ENCODE results near the gene CFAP70.

Gene CFAP70

DNA sequence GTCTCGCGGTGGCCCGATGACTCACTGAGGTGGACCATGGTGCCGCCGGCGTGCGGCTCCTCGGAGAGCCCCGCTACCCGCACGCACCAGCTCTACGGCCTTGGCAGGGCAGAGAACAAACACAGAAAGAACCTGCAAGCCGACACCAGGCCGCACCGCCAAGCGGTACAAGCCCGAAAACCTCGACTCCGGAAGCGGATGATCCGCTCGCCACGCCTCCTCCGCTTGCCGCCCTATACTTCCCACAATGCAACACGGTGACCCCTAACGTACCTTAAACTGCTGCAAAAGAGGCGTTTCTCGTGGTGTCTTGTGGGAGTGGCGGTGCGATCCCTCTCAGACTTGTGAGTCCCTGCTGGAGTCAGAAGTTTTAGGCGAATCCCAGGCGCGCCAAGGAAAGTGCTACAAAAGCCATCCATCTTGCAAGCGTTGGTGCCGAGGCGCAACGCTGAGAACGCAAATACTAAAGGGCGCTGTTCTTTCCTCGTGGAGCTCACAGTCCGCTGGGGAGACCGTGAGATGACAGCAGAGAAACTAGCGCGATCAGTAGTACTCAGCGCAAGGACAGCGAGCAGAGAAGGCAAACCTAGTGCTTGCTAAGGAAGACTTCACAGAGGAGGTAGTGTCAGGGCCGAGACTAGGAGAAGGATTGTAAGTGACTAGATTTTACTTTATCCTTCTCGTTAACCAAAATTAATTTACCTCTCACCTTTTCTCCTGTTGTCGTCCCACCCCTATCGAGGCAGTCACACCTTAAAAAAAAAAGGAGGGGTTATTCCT is 106.0 kb downstream of the CFAP70 start, which contains the start of gene MRPS16:
MRPS16 (minus strand) TSS at position 200 of the 780 bp plus-strand sequence; CDS start at position 38, 162 bp downstream.
- H3K4me3 ChIP-seq (ENCODE audit: low read depth, low read length) = peak within 1 kb of the TSS; percentile 94
- TF ChIP-seq, protein P1, sequence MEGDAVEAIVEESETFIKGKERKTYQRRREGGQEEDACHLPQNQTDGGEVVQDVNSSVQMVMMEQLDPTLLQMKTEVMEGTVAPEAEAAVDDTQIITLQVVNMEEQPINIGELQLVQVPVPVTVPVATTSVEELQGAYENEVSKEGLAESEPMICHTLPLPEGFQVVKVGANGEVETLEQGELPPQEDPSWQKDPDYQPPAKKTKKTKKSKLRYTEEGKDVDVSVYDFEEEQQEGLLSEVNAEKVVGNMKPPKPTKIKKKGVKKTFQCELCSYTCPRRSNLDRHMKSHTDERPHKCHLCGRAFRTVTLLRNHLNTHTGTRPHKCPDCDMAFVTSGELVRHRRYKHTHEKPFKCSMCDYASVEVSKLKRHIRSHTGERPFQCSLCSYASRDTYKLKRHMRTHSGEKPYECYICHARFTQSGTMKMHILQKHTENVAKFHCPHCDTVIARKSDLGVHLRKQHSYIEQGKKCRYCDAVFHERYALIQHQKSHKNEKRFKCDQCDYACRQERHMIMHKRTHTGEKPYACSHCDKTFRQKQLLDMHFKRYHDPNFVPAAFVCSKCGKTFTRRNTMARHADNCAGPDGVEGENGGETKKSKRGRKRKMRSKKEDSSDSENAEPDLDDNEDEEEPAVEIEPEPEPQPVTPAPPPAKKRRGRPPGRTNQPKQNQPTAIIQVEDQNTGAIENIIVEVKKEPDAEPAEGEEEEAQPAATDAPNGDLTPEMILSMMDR (conservative IDR thresholded peaks at IDR 0.05; ENCODE audit: low read depth, low read length) = no peak
- DNase-seq (ENCODE audit: low read depth) = peak; percentile 98

DNA sequence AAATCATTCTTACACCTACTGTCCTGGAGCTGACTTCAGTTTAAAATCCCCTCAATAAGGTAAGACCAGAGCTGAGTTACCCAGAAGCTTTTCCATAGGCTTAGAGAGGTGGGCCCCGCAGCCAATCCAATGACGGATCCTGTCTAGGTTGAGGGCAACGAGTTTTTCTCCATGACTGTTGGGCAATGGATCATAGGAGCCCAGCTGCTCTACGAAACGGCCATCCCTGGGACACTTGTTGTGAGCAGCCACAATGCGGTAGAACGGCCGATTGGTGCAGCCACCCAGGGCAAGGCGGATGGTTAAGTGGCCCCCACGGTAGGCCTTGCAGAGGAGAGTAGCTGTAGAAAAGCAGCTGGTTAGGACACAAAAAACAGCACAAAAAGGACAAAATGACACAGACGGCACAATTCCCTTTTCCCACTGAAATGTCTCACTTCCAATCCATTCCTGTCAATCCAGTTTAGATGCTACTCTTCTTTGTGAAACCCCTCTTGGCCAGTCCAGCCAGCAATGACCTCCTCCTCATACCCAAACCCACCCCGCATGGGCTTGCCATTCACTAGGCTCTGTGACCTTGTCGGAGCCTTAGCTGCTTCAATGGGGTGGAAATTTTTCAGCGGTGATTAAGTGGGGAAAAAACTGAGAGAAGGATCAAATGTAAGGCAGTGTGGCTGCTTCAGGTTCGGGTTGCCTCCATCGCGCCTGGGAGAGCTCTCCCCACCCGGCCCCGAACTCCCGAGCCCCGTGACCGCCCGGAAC is 106.8 kb downstream of the CFAP70 start:
- peak overlapping the region; percentile 94 for H3K4me3 ChIP-seq (ENCODE audit: low read depth, low read length)
- DNase-seq (ENCODE audit: low read depth) = peak; percentile 41
- TF ChIP-seq, protein P1 (conservative IDR thresholded peaks at IDR 0.05; ENCODE audit: low read depth, low read length) = no peak

DNA sequence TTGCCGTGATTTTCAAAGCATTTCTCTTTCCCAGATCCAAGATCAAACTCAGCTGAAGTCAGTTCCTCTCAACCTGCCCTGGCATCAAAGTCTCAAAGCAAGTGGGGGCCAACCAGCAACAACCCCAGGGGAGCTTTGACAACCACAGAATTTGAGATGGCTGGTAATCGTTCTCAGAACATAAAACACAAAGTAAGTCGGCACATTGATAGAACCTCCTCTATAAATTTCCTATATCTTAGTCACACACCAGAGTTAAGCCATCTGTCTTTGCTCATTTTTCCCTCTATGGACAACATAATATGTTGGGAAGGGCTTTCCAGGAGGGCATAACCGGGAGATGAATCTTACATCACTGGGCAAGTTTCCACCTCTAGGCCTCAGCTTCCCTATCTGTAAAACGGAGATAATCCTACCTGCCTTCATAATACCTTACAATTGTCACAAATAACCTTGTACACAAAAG is 110.4 kb downstream of the CFAP70 start:
- no peak overlapping the region for H3K4me3 ChIP-seq (ENCODE audit: low read depth, low read length)
- DNase-seq (ENCODE audit: low read depth) = no peak
- TF ChIP-seq, protein P1 (conservative IDR thresholded peaks at IDR 0.05; ENCODE audit: low read depth, low read length) = no peak

- TF ChIP-seq, protein P1 (conservative IDR thresholded peaks at IDR 0.05; ENCODE audit: low read depth, low read length) = no peak
- H3K4me3 ChIP-seq (ENCODE audit: low read depth, low read length) = peak overlapping the region; percentile 92
- DNase-seq (ENCODE audit: low read depth) = peak; percentile 22
Measured at GRCh38 chr10:73247509-73248258, 111.0 kb downstream of the CFAP70 start.

- peak; percentile 95 for DNase-seq (ENCODE audit: low read depth)
- peak within 1 kb of the TSS; percentile 92 for H3K4me3 ChIP-seq (ENCODE audit: low read depth, low read length)
- TF ChIP-seq, protein P1 (conservative IDR thresholded peaks at IDR 0.05; ENCODE audit: low read depth, low read length) = no peak
Measured at GRCh38 chr10:73246646-73247508, 111.8 kb downstream of the CFAP70 start, which contains the start of gene DNAJC9. Gene DNAJC9 (minus strand): TSS chr10:73247255. CDS start chr10:73247189, 66 bp downstream.

- DNase-seq (ENCODE audit: low read depth) = peak; percentile 23
- H3K4me3 ChIP-seq (ENCODE audit: low read depth, low read length) = peak overlapping the region; percentile 92
- TF ChIP-seq, protein P1 (conservative IDR thresholded peaks at IDR 0.05; ENCODE audit: low read depth, low read length) = no peak
Measured at GRCh38 chr10:73246322-73246645, 112.4 kb downstream of the CFAP70 start.

Measured in choroid plexus epithelial cell (primary cell).